ENCODE results near the gene HSPA14.
"Not testable (repeated sequence)": the region's sequence is repeated elsewhere in the genome, so short reads cannot be mapped to it uniquely, and the experiment has no call there.

HSPA14 gene

DNA sequence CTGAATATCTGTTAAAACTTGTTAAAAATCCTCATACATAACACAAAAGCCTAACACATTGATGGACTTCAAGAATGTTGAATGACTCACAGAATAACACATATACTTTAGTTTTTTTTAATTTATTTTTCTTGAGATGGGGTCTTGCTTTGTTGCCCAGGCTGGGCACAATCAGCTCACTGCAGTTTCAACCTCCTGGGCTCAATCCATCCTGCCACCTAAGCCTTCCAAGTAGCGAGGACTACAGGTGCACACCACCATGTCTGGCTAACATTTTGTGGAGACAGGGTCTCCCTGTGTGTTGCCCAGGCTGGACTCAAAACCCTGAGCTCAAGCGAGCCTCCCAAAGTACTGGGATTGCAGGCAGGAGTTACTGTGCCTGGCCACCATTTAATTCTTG, 68.7 kb downstream of the HSPA14 start:
- Histone ChIP-seq H3K9me3 (replicated peaks; ENCODE audit: insufficient read depth, low read length) (no peaks in the 10 kb centered on the region), H4K20me1 (ENCODE audit: insufficient read depth, low read length) (no peaks in the 10 kb centered on the region), H3K4me3 (ENCODE audit: low read length) (no peak overlapping the region), H3K36me3 (replicated peaks; ENCODE audit: insufficient read depth, low read length) (peaks cover 14% of the 10 kb centered on the region), H2AFZ (ENCODE audit: low read length) (no peak overlapping the region), H3K27ac (ENCODE audit: low read length) (no peak overlapping the region), H3K4me1 (ENCODE audit: low read length) (no peaks in the 10 kb centered on the region), H3K9me2 (replicated peaks; ENCODE audit: insufficient read depth, low read length) (no peaks in the 10 kb centered on the region), H3K27me3 (replicated peaks; ENCODE audit: insufficient read depth, low read length) (no peaks in the 10 kb centered on the region), H3K79me2 (ENCODE audit: low read length) (peaks cover 37% of the 10 kb centered on the region), H3K4me2 (ENCODE audit: low read depth, low read length) (no peak overlapping the region), H3K9ac (ENCODE audit: low read length) (no peak overlapping the region), H3F3A (ENCODE audit: insufficient read depth, low read length) (peaks cover 6% of the 10 kb centered on the region; the same call in 1 of the 2 replicates)
- no peak for DNase-seq
- TF ChIP-seq, protein P1, sequence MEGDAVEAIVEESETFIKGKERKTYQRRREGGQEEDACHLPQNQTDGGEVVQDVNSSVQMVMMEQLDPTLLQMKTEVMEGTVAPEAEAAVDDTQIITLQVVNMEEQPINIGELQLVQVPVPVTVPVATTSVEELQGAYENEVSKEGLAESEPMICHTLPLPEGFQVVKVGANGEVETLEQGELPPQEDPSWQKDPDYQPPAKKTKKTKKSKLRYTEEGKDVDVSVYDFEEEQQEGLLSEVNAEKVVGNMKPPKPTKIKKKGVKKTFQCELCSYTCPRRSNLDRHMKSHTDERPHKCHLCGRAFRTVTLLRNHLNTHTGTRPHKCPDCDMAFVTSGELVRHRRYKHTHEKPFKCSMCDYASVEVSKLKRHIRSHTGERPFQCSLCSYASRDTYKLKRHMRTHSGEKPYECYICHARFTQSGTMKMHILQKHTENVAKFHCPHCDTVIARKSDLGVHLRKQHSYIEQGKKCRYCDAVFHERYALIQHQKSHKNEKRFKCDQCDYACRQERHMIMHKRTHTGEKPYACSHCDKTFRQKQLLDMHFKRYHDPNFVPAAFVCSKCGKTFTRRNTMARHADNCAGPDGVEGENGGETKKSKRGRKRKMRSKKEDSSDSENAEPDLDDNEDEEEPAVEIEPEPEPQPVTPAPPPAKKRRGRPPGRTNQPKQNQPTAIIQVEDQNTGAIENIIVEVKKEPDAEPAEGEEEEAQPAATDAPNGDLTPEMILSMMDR (IDR thresholded peaks at IDR 0.05; ENCODE audit: low read length): no peak
- TF ChIP-seq EZH2 (optimal IDR thresholded peaks at IDR 0.05; ENCODE audit: low read depth, low read length) (no peak), EZH2phosphoT487 (IDR thresholded peaks at IDR 0.05; ENCODE audit: low read length) (no peak)

DNA sequence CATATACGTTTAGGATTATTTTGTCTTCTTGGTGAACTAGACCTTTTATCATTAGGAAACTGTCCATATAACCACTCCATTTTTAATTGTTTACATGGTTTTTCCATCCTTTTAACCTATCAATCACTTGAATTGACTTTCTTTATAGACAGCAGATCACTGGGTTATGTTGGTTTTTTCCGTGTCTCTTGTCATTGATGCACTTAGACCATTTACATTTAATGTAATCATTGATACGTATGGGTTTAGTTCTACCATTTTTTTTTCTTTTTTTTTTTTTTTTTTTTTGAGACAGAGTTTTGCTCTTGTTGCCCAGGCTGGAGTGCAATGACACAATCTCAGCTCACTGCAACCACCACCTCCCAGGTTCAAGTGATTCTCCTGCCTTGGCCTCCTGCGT, 69.5 kb downstream of the HSPA14 start:
- not testable (repeated sequence) for H3K4me1 ChIP-seq (ENCODE audit: low read length); H3K9ac ChIP-seq (ENCODE audit: low read length); H4K20me1 ChIP-seq (ENCODE audit: insufficient read depth, low read length); H3K27ac ChIP-seq (ENCODE audit: low read length); H3F3A ChIP-seq (ENCODE audit: insufficient read depth, low read length); DNase-seq; H3K9me3 ChIP-seq (replicated peaks; ENCODE audit: insufficient read depth, low read length); H3K27me3 ChIP-seq (replicated peaks; ENCODE audit: insufficient read depth, low read length); H2AFZ ChIP-seq (ENCODE audit: low read length); H3K9me2 ChIP-seq (replicated peaks; ENCODE audit: insufficient read depth, low read length); H3K4me2 ChIP-seq (ENCODE audit: low read depth, low read length); H3K4me3 ChIP-seq (ENCODE audit: low read length)
- H3K79me2 ChIP-seq (ENCODE audit: low read length): peaks cover 41% of the 10 kb centered on the region
- H3K36me3 ChIP-seq (replicated peaks; ENCODE audit: insufficient read depth, low read length): peaks cover 13% of the 10 kb centered on the region

DNA sequence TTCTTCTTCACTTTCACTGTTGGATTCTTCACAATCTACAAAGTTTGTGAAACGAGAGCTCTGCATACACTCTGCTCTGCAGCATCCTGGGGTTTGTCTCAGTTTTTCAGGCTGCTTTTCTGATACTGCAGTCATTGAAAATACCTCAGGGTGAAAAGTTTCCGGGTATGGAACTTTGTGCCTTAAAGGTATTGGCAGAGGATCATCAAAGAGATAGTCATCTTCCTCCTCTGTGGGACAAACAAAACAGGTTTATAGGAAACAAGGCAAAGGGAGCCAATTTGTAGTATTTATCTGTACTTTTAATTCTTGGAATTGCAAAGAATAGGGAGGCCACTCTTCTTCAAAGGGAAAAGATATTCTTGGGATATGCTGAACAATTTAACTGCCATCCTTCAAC, 71.0 kb downstream of the HSPA14 start:
- Histone ChIP-seq H3K9me3 (replicated peaks; ENCODE audit: insufficient read depth, low read length) (no peaks in the 10 kb centered on the region), H4K20me1 (ENCODE audit: insufficient read depth, low read length) (no peaks in the 10 kb centered on the region), H3K9ac (ENCODE audit: low read length) (no peak overlapping the region), H3K27me3 (replicated peaks; ENCODE audit: insufficient read depth, low read length) (no peaks in the 10 kb centered on the region), H3K4me3 (ENCODE audit: low read length) (no peak overlapping the region), H3K9me2 (replicated peaks; ENCODE audit: insufficient read depth, low read length) (no peaks in the 10 kb centered on the region), H3K36me3 (replicated peaks; ENCODE audit: insufficient read depth, low read length) (peaks cover 13% of the 10 kb centered on the region), H3K27ac (ENCODE audit: low read length) (no peak overlapping the region), H3K4me1 (ENCODE audit: low read length) (no peaks in the 10 kb centered on the region), H3K4me2 (ENCODE audit: low read depth, low read length) (no peak overlapping the region), H3F3A (ENCODE audit: insufficient read depth, low read length) (peaks cover 3% of the 10 kb centered on the region; the same call in 1 of the 2 replicates), H2AFZ (ENCODE audit: low read length) (no peak overlapping the region), H3K79me2 (ENCODE audit: low read length) (peaks cover 50% of the 10 kb centered on the region)
- TF ChIP-seq EZH2 (optimal IDR thresholded peaks at IDR 0.05; ENCODE audit: low read depth, low read length): no peak
- no peak for TF ChIP-seq EZH2phosphoT487 (IDR thresholded peaks at IDR 0.05; ENCODE audit: low read length)
- TF ChIP-seq, protein P1 (IDR thresholded peaks at IDR 0.05; ENCODE audit: low read length): no peak
- DNase-seq: no peak

DNA sequence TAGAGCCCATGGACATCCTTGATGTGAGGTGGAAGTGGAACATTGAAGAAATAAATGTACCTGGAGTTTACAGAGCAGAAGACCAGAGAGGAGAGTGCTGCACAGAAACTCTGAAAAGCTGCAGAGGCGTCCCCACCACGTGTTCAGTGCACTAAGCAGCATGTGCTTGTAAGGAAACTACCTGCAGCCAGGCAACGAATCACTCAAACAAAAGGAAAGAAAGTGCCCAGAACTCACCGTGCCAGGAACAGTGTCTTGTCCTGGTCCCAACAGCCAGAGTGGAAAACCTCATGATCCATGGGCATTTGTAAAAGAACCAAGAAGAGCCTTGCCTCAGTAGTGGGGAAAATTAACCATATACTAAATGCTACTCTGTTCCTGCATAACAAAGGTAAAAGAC, 72.8 kb downstream of the HSPA14 start:
- H2AFZ ChIP-seq (ENCODE audit: low read length): no peak overlapping the region
- H3K36me3 ChIP-seq (replicated peaks; ENCODE audit: insufficient read depth, low read length): peaks cover 13% of the 10 kb centered on the region
- peaks cover 3% of the 10 kb centered on the region; the same call in 1 of the 2 replicates for H3F3A ChIP-seq (ENCODE audit: insufficient read depth, low read length)
- no peaks in the 10 kb centered on the region for H3K9me3 ChIP-seq (replicated peaks; ENCODE audit: insufficient read depth, low read length)
- TF ChIP-seq, protein P1 (IDR thresholded peaks at IDR 0.05; ENCODE audit: low read length): no peak
- TF ChIP-seq EZH2 (optimal IDR thresholded peaks at IDR 0.05; ENCODE audit: low read depth, low read length) (no peak), EZH2phosphoT487 (IDR thresholded peaks at IDR 0.05; ENCODE audit: low read length) (no peak)
- H3K4me1 ChIP-seq (ENCODE audit: low read length): no peaks in the 10 kb centered on the region
- no peak overlapping the region for H3K27ac ChIP-seq (ENCODE audit: low read length)
- no peaks in the 10 kb centered on the region for H4K20me1 ChIP-seq (ENCODE audit: insufficient read depth, low read length)
- no peak overlapping the region for H3K9ac ChIP-seq (ENCODE audit: low read length)
- H3K4me3 ChIP-seq (ENCODE audit: low read length): no peak overlapping the region
- H3K27me3 ChIP-seq (replicated peaks; ENCODE audit: insufficient read depth, low read length): no peaks in the 10 kb centered on the region
- H3K79me2 ChIP-seq (ENCODE audit: low read length): peaks cover 64% of the 10 kb centered on the region
- no peak overlapping the region for H3K4me2 ChIP-seq (ENCODE audit: low read depth, low read length)
- no peak for DNase-seq
- H3K9me2 ChIP-seq (replicated peaks; ENCODE audit: insufficient read depth, low read length): no peaks in the 10 kb centered on the region
